Frontal cortex (tissue), 4 donors: ENCODE measurements around the gene CLCNKA. TPM values are rescaled to one million over a fixed set of nuclear protein-coding genes. Genes with fewer than 3 reads are reported as not detected.
"Not testable (repeated sequence)": the region's sequence is repeated elsewhere in the genome, so short reads cannot be mapped to it uniquely, and the experiment has no call there.

ENCODE experiments used
- DNase-seq, 2 donors: peaks; one replicate each; pipeline ENCODE4 v3.0.0; 2012; ENCODE audit warnings: low spot score in 2 of 2
- FAIRE-seq: peaks from 2 replicates; lab custom pipeline; 2012; peaks lifted over from hg19 to GRCh38; lab: Jason Lieb, UNC
- total RNA-seq: library from RNA; depleted of rRNA; stranded (reverse); fragments of >200 nt; gene quantifications from one replicate; pipeline ENCODE4 v1.2.3, GENCODE V29; 2014
- donor health status: control.
- donor health status: control.
- donor health status: control.

The CLCNKA gene
- total RNA-seq, 1 donor from 2014 or later = 0.41 TPM

- FAIRE-seq (no peak), DNase-seq (no peak)
Observed at GRCh38 chr1:15994590-15995351, 27.1 kb upstream of the CLCNKA start.

- DNase-seq (no peak), FAIRE-seq (no peak)
Observed at GRCh38 chr1:15997076-15997585, 24.7 kb upstream of the CLCNKA start.

- FAIRE-seq = no peak
Observed at GRCh38 chr1:15997637-15998280, 24.1 kb upstream of the CLCNKA start.

GRCh38 chr1:15998929-15999328 is 22.9 kb upstream of the CLCNKA start:
- DNase-seq = no peak
- FAIRE-seq = no peak

More at GRCh38 chr1:15997637-15998280, 24.1 kb upstream of the CLCNKA start:
- no peak for DNase-seq

GRCh38 chr1:16001274-16001673 is 20.6 kb upstream of the CLCNKA start:
- not testable (repeated sequence) for DNase-seq, FAIRE-seq

GRCh38 chr1:16005597-16005996 is 16.2 kb upstream of the CLCNKA start:
- DNase-seq (no peak), FAIRE-seq (no peak)

GRCh38 chr1:16006010-16006409 is 15.8 kb upstream of the CLCNKA start:
- DNase-seq (no peak), FAIRE-seq (no peak)

GRCh38 chr1:16006552-16007485 is 15.0 kb upstream of the CLCNKA start:
- no peak for DNase-seq
- no peak for FAIRE-seq

- no peak for DNase-seq
- FAIRE-seq = no peak
Observed at GRCh38 chr1:16007671-16008341, 14.0 kb upstream of the CLCNKA start.

GRCh38 chr1:16009030-16009460 is 12.8 kb upstream of the CLCNKA start:
- DNase-seq = peak in 1 of 2 donors; percentile 78
- no peak for FAIRE-seq

- FAIRE-seq (no peak), DNase-seq (no peak)
Observed at GRCh38 chr1:16009678-16010077, 12.2 kb upstream of the CLCNKA start.

- no peak for DNase-seq
- no peak for FAIRE-seq
Observed at GRCh38 chr1:16010837-16011236, 11.0 kb upstream of the CLCNKA start.

GRCh38 chr1:16011936-16012589 is 9.8 kb upstream of the CLCNKA start:
- no peak for FAIRE-seq

GRCh38 chr1:16012590-16013219 is 9.1 kb upstream of the CLCNKA start:
- no peak for FAIRE-seq
- peak in 1 of 2 donors; percentile 62 for DNase-seq

More at GRCh38 chr1:16011936-16012589, 9.8 kb upstream of the CLCNKA start:
- no peak for DNase-seq

GRCh38 chr1:16013220-16013907 is 8.5 kb upstream of the CLCNKA start:
- DNase-seq (peak in 1 of 2 donors; percentile 76), FAIRE-seq (no peak)

- FAIRE-seq (no peak), DNase-seq (no peak)
Observed at GRCh38 chr1:16013908-16014258, 8.0 kb upstream of the CLCNKA start.

GRCh38 chr1:16014509-16015482 is 7.0 kb upstream of the CLCNKA start:
- DNase-seq = no peak
- no peak for FAIRE-seq
